Astrocyte (in vitro differentiated cells and primary cell): ENCODE results near the gene NOL4L.

Experiments
- EZH2 ChIP-seq: IDR thresholded peaks from 2 replicates; pipeline ENCODE4 v1.6.1; 2012; ENCODE audit warnings: mild to moderate bottlenecking, low read length, inconsistent platforms; ENCODE audit not compliant: insufficient read depth
- TF ChIP-seq, protein P1 (sequence below): IDR thresholded peaks from 2 replicates; pipeline ENCODE4 v1.5.1; 2011; ENCODE audit warnings: low read depth, mild to moderate bottlenecking, inconsistent platforms, low read length, moderate library complexity; ENCODE audit not compliant: insufficient read depth

DNA sequence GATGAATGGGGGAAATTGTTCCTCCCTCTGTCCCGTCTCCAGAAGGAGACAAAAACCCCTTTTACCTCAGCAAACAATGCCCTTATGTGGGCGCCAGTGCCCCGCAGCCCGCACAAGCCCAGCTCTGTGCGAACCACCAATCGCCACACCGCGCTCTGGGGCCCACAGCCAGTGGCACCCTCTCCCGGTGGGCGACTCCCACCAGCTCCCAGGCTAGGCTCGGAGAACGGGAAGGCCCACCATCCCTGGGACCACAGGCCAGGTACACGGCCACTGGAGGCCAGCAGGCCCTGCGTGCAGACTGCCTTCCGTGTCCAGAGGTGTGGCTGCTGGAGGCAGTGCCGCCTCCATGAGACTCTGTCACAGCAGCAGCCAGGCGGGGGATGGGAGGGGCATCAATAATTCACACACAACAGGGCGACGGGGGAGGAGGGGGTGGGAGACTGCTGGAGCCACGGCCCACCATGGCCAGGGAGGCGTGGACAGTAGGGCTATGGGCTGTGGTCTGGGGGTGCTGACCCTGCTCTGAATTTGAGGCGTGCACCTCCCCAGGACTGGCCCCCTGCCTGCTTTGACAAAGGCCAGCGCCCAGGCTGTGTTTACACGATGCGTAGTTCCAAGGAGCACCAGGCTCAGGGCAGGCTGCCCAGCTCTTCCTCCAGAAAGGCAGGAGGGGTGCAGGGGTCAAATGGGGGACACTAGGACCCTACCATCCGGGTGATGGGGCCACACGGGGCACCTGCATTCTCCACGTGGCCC lies 121.3 kb downstream of the NOL4L start:
- TF ChIP-seq, protein P1, sequence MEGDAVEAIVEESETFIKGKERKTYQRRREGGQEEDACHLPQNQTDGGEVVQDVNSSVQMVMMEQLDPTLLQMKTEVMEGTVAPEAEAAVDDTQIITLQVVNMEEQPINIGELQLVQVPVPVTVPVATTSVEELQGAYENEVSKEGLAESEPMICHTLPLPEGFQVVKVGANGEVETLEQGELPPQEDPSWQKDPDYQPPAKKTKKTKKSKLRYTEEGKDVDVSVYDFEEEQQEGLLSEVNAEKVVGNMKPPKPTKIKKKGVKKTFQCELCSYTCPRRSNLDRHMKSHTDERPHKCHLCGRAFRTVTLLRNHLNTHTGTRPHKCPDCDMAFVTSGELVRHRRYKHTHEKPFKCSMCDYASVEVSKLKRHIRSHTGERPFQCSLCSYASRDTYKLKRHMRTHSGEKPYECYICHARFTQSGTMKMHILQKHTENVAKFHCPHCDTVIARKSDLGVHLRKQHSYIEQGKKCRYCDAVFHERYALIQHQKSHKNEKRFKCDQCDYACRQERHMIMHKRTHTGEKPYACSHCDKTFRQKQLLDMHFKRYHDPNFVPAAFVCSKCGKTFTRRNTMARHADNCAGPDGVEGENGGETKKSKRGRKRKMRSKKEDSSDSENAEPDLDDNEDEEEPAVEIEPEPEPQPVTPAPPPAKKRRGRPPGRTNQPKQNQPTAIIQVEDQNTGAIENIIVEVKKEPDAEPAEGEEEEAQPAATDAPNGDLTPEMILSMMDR, result no peak
- TF ChIP-seq EZH2, result no peak
